HEK293 (cell line): ENCODE measurements around the gene RCN2.
A peak's percentile ranks its signal among the peaks of the same experiment; 100 is the strongest.

ENCODE experiments used
- CTCF ChIA-PET: fragments of 350-600 bp; formaldehyde crosslinking; extraction: SDS; loops from one replicate; lab custom pipeline; 2021; ENCODE audit warnings: antibody characterized with exemption; lab: Yijun Ruan, JAX
- POLR2A ChIA-PET: fragments of 300-600 bp; formaldehyde crosslinking; extraction: SDS; loops from one replicate; lab custom pipeline; 2020; ENCODE audit warnings: antibody characterized with exemption, inconsistent platforms; lab: Yijun Ruan, JAX
- H3K27ac ChIP-seq: fragments of 200-500 bp; sonication (Bioruptor generic); 2 replicates; pipeline ENCODE4 v1.5.1; 2014; ENCODE audit warnings: low read depth, low read length, control low read depth, inconsistent platforms; ENCODE audit errors: extremely low read depth
- H3K36me3 ChIP-seq, 2 experiments: fragments of 200-500 bp in 1 of 2; sonication (Bioruptor generic) in 1 of 2; 1 replicate in 1 of 2; 2 replicates in 1 of 2; pipeline ENCODE4 v1.5.1; 2014 to 2017; ENCODE audit warnings: inconsistent platforms in 2 of 2, low read length in 2 of 2; ENCODE audit not compliant: control insufficient read depth in 2 of 2, insufficient read depth in 1 of 2
- H3K4me1 ChIP-seq: fragments of 200-500 bp; sonication (Bioruptor generic); 2 replicates; pipeline ENCODE4 v1.5.1; 2014; ENCODE audit warnings: mild to moderate bottlenecking, low read length, inconsistent platforms; ENCODE audit not compliant: control insufficient read depth, insufficient read depth
- H3K4me3 ChIP-seq: 2 replicates; pipeline ENCODE4 v1.5.1; 2011; ENCODE audit warnings: low read depth, mild to moderate bottlenecking, control low read depth, low read length, moderate library complexity
- H3K9me3 ChIP-seq: fragments of 200-500 bp; sonication (Bioruptor generic); 2 replicates; pipeline ENCODE4 v1.5.1; 2014; ENCODE audit warnings: low read depth, low read length, inconsistent platforms; ENCODE audit not compliant: control insufficient read depth, insufficient read depth
- BCL11B ChIP-seq: fragments of 450-650 bp; formaldehyde crosslinking; IDR thresholded peaks from 2 replicates; pipeline ENCODE4 v1.5.1; 2016; ENCODE audit warnings: low read depth, missing biosample characterization, missing genetic modification characterization
- EGR2 ChIP-seq: fragments of 450-650 bp; formaldehyde crosslinking; IDR thresholded peaks from 2 replicates; pipeline ENCODE4 v1.5.1; 2016; ENCODE audit warnings: low read depth, missing biosample characterization, missing genetic modification characterization
- GLI2 ChIP-seq: fragments of 450-650 bp; formaldehyde crosslinking; IDR thresholded peaks from 2 replicates; pipeline ENCODE4; 2017; ENCODE audit warnings: missing biosample characterization, missing genetic modification characterization, low read depth, borderline replicate concordance
- KLF8 ChIP-seq: fragments of 450-650 bp; formaldehyde crosslinking; IDR thresholded peaks from 2 replicates; pipeline ENCODE4 v1.5.1; 2016; ENCODE audit warnings: missing biosample characterization, missing genetic modification characterization
- RBAK ChIP-seq: fragments of 450-650 bp; formaldehyde crosslinking; IDR thresholded peaks from 2 replicates; pipeline ENCODE4 v1.5.1; 2016; ENCODE audit warnings: missing biosample characterization, missing genetic modification characterization
- SCRT2 ChIP-seq: fragments of 450-650 bp; formaldehyde crosslinking; IDR thresholded peaks from 2 replicates; pipeline ENCODE4 v1.5.1; 2016; ENCODE audit warnings: missing biosample characterization, missing genetic modification characterization
- ZNF157 ChIP-seq: fragments of 450-650 bp; formaldehyde crosslinking; IDR thresholded peaks from 2 replicates; pipeline ENCODE4 v1.5.1; 2016; ENCODE audit warnings: missing biosample characterization, missing genetic modification characterization
- ZNF175 ChIP-seq: fragments of 450-650 bp; formaldehyde crosslinking; IDR thresholded peaks from 2 replicates; pipeline ENCODE4 v1.5.1; 2016; ENCODE audit warnings: missing biosample characterization, missing genetic modification characterization
- ZNF211 ChIP-seq: fragments of 450-650 bp; formaldehyde crosslinking; IDR thresholded peaks from 2 replicates; pipeline ENCODE4 v1.5.1; 2016; ENCODE audit warnings: low read depth, missing biosample characterization, missing genetic modification characterization
- ZNF24 ChIP-seq: fragments of 450-650 bp; formaldehyde crosslinking; IDR thresholded peaks from 2 replicates; pipeline ENCODE4 v1.5.1; 2016; ENCODE audit warnings: missing biosample characterization, missing genetic modification characterization
- ZNF274 ChIP-seq, 2 experiments: fragments of 200-500 bp in 1 of 2; fragments of 450-650 bp in 1 of 2; sonication (Bioruptor generic) in 1 of 2; formaldehyde crosslinking in 1 of 2; IDR thresholded peaks; 2 replicates each; pipeline versions ENCODE4 v1.5.1 to v1.6.1; 2014 to 2016; ENCODE audit warnings: borderline replicate concordance in 1 of 2, inconsistent platforms in 1 of 2, low read length in 1 of 2, missing biosample characterization in 1 of 2, missing genetic modification characterization in 1 of 2
- ZNF292 ChIP-seq: fragments of 450-650 bp; formaldehyde crosslinking; IDR thresholded peaks from 2 replicates; pipeline ENCODE4 v1.5.1; 2016; ENCODE audit warnings: low read depth, missing biosample characterization, missing genetic modification characterization, borderline replicate concordance
- ZNF311 ChIP-seq: fragments of 450-650 bp; formaldehyde crosslinking; IDR thresholded peaks from 2 replicates; pipeline ENCODE4 v1.5.1; 2017; ENCODE audit warnings: missing biosample characterization, missing genetic modification characterization, borderline replicate concordance
- ZNF394 ChIP-seq: fragments of 450-650 bp; formaldehyde crosslinking; IDR thresholded peaks from 2 replicates; pipeline ENCODE4 v1.5.1; 2016; ENCODE audit warnings: missing biosample characterization, missing genetic modification characterization, mild to moderate bottlenecking, moderate library complexity, borderline replicate concordance
- ZNF571 ChIP-seq: fragments of 450-650 bp; formaldehyde crosslinking; IDR thresholded peaks from 2 replicates; pipeline ENCODE4 v1.5.0; 2017; ENCODE audit warnings: missing biosample characterization, missing genetic modification characterization
- ZNF623 ChIP-seq: fragments of 450-650 bp; formaldehyde crosslinking; IDR thresholded peaks from 2 replicates; pipeline ENCODE4 v1.5.1; 2016; ENCODE audit warnings: missing biosample characterization, missing genetic modification characterization
- ZNF660 ChIP-seq: fragments of 450-650 bp; IDR thresholded peaks from 2 replicates; pipeline ENCODE4 v1.5.1; 2018; ENCODE audit warnings: missing biosample characterization, mild to moderate bottlenecking, missing genetic modification characterization
- ZNF664 ChIP-seq: fragments of 450-650 bp; formaldehyde crosslinking; IDR thresholded peaks from 2 replicates; pipeline ENCODE4 v1.5.1; 2016; ENCODE audit warnings: missing biosample characterization, missing genetic modification characterization
- TF ChIP-seq, protein P1 (sequence below): fragments of 450-650 bp; formaldehyde crosslinking; IDR thresholded peaks from 2 replicates; pipeline ENCODE4 v1.5.1; 2016; ENCODE audit warnings: missing biosample characterization, missing genetic modification characterization
- TF ChIP-seq, protein P2 (sequence below): fragments of 450-650 bp; formaldehyde crosslinking; IDR thresholded peaks from 2 replicates; pipeline ENCODE4 v1.5.1; 2016; ENCODE audit warnings: missing biosample characterization, missing genetic modification characterization
- TF ChIP-seq, protein P3 (sequence below): fragments of 450-650 bp; formaldehyde crosslinking; IDR thresholded peaks from 2 replicates; pipeline ENCODE4 v1.5.1; 2017; ENCODE audit warnings: missing biosample characterization, missing genetic modification characterization
- TF ChIP-seq, protein P4 (sequence below): fragments of 450-650 bp; formaldehyde crosslinking; IDR thresholded peaks from 2 replicates; pipeline ENCODE4 v1.5.1; 2016; ENCODE audit warnings: missing biosample characterization, missing genetic modification characterization, low read depth
- TF ChIP-seq, protein P5 (sequence below): fragments of 450-650 bp; formaldehyde crosslinking; IDR thresholded peaks from 2 replicates; pipeline ENCODE4 v1.5.1; 2017; ENCODE audit warnings: missing biosample characterization, missing genetic modification characterization

Gene RCN2

DNA sequence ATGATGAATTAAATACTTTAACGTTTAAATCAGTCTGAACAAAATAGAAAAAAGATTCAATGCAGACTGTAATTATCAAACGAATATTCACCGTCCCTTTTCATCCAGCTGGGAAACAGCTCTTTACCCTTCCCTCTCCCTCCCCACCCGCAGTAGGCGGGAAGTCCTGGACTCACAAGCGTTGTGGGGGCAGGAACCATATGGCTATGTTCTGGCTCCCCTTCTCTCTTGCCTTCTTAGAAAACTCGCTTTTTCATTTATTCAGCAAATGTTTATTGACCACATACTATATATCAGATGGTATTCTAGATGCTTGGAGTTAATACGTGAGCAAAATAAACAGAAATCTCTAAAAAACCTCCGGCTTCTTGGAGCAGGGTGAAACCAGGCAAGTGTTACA lies 25.7 kb upstream of the RCN2 start:
- Histone ChIP-seq H3K9me3 (no peaks in the 10 kb centered on the region), H3K4me3 (no peak overlapping the region), H3K27ac (no peak overlapping the region), H3K4me1 (peaks cover 4% of the 10 kb centered on the region; the same call in 1 of the 2 replicates), H3K36me3 (no peaks in the 10 kb centered on the region; a peak in 1 of 3 replicates)
- CTCF ChIA-PET = interaction anchor here (0.7 to 1.7 kb wide), 4 partner anchors 11 to 128 kb away, joined by 3 to 4 read pairs (median 4); no protein-coding TSS in a partner anchor
- TF ChIP-seq, protein P1, sequence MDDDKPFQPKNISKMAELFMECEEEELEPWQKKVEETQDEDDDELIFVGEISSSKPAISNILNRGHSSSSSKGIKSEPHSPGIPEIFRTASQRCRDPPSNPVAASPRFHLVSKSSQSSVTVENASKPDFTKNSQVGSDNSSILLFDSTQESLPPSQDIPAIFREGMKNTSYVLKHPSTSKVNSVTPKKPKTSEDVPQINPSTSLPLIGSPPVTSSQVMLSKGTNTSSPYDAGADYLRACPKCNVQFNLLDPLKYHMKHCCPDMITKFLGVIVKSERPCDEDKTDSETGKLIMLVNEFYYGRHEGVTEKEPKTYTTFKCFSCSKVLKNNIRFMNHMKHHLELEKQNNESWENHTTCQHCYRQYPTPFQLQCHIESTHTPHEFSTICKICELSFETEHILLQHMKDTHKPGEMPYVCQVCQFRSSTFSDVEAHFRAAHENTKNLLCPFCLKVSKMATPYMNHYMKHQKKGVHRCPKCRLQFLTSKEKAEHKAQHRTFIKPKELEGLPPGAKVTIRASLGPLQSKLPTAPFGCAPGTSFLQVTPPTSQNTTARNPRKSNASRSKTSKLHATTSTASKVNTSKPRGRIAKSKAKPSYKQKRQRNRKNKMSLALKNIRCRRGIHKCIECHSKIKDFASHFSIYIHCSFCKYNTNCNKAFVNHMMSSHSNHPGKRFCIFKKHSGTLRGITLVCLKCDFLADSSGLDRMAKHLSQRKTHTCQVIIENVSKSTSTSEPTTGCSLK = no peak
- TF ChIP-seq ZNF24 (tag by site-specific recombination) (no peak), ZNF660 (tag by site-specific recombination) (no peak), ZNF664 (tag by site-specific recombination) (peak; percentile 84), SCRT2 (tag by site-specific recombination) (no peak), BCL11B (no peak)
- POLR2A ChIA-PET = interaction anchor here (2.8 kb wide), 1 partner anchor 25 kb away, joined by 16 read pairs; the partner anchor contains the start of gene RCN2

DNA sequence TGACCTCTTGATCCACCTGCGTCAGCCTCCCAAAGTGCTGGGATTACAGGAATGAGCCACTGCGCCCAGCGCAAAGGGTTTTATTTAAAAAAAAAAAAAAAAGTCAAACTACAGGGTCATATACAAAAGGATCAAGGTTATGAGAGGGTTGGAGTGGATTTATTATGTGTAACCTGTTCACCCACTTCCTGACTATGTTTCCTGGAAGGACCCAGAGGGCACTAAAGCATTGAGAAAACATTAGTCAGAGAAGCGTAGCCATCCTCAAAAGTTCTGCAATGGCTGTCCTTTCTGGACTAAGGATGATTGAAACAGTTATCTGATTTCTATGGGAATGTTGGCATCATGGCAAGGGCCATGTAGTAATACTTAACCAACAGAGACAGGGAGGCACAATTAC lies 19.1 kb upstream of the RCN2 start:
- no peak overlapping the region for H3K27ac ChIP-seq
- POLR2A ChIA-PET = no interaction called here
- H3K9me3 ChIP-seq = no peaks in the 10 kb centered on the region
- no peak overlapping the region for H3K4me3 ChIP-seq
- CTCF ChIA-PET = interaction anchor here (0.5 kb wide), 1 partner anchor 68 kb away, joined by 4 read pairs; no protein-coding TSS in a partner anchor
- H3K4me1 ChIP-seq = no peaks in the 10 kb centered on the region
- no peak for TF ChIP-seq RBAK (tag by site-specific recombination)
- TF ChIP-seq, protein P2, sequence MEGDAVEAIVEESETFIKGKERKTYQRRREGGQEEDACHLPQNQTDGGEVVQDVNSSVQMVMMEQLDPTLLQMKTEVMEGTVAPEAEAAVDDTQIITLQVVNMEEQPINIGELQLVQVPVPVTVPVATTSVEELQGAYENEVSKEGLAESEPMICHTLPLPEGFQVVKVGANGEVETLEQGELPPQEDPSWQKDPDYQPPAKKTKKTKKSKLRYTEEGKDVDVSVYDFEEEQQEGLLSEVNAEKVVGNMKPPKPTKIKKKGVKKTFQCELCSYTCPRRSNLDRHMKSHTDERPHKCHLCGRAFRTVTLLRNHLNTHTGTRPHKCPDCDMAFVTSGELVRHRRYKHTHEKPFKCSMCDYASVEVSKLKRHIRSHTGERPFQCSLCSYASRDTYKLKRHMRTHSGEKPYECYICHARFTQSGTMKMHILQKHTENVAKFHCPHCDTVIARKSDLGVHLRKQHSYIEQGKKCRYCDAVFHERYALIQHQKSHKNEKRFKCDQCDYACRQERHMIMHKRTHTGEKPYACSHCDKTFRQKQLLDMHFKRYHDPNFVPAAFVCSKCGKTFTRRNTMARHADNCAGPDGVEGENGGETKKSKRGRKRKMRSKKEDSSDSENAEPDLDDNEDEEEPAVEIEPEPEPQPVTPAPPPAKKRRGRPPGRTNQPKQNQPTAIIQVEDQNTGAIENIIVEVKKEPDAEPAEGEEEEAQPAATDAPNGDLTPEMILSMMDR (tag by site-specific recombination) = no peak
- no peak for TF ChIP-seq ZNF175 (tag by site-specific recombination)
- TF ChIP-seq ZNF211 (tag by site-specific recombination) = no peak
- TF ChIP-seq EGR2 (tag by site-specific recombination) = no peak
- no peak for TF ChIP-seq ZNF157
- TF ChIP-seq GLI2 = no peak
- TF ChIP-seq, protein P3, sequence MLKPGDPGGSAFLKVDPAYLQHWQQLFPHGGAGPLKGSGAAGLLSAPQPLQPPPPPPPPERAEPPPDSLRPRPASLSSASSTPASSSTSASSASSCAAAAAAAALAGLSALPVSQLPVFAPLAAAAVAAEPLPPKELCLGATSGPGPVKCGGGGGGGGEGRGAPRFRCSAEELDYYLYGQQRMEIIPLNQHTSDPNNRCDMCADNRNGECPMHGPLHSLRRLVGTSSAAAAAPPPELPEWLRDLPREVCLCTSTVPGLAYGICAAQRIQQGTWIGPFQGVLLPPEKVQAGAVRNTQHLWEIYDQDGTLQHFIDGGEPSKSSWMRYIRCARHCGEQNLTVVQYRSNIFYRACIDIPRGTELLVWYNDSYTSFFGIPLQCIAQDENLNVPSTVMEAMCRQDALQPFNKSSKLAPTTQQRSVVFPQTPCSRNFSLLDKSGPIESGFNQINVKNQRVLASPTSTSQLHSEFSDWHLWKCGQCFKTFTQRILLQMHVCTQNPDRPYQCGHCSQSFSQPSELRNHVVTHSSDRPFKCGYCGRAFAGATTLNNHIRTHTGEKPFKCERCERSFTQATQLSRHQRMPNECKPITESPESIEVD (tag by site-specific recombination) = no peak
- TF ChIP-seq KLF8 = no peak
- no peak for TF ChIP-seq ZNF394
- TF ChIP-seq, protein P4, sequence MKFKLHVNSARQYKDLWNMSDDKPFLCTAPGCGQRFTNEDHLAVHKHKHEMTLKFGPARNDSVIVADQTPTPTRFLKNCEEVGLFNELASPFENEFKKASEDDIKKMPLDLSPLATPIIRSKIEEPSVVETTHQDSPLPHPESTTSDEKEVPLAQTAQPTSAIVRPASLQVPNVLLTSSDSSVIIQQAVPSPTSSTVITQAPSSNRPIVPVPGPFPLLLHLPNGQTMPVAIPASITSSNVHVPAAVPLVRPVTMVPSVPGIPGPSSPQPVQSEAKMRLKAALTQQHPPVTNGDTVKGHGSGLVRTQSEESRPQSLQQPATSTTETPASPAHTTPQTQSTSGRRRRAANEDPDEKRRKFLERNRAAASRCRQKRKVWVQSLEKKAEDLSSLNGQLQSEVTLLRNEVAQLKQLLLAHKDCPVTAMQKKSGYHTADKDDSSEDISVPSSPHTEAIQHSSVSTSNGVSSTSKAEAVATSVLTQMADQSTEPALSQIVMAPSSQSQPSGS (tag by site-specific recombination) = no peak
- TF ChIP-seq, protein P5, sequence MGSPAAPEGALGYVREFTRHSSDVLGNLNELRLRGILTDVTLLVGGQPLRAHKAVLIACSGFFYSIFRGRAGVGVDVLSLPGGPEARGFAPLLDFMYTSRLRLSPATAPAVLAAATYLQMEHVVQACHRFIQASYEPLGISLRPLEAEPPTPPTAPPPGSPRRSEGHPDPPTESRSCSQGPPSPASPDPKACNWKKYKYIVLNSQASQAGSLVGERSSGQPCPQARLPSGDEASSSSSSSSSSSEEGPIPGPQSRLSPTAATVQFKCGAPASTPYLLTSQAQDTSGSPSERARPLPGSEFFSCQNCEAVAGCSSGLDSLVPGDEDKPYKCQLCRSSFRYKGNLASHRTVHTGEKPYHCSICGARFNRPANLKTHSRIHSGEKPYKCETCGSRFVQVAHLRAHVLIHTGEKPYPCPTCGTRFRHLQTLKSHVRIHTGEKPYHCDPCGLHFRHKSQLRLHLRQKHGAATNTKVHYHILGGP = no peak
- TF ChIP-seq ZNF292 (tag by site-specific recombination) = no peak
- no peak for TF ChIP-seq ZNF311 (tag by site-specific recombination)
- no peak for TF ChIP-seq ZNF571 (tag by site-specific recombination)
- TF ChIP-seq ZNF274 (IDR thresholded peaks at IDR 0.05; ENCODE audit: low read length) = no peak
- TF ChIP-seq ZNF274 (tag by site-specific recombination; IDR thresholded peaks at IDR 0.05; ENCODE audit: borderline replicate concordance) = no peak
- TF ChIP-seq, protein P1 = no peak
- TF ChIP-seq ZNF623 (tag by site-specific recombination) = no peak
- no peaks in the 10 kb centered on the region for H3K36me3 ChIP-seq
